GM12878 (cell line): ENCODE measurements around the gene RGSL1.

Experiments
- CHD4 ChIP-seq: fragments of 200-600 bp; sonication (generic); IDR thresholded peaks from 2 replicates; pipeline ENCODE4 v1.6.1; 2016; ENCODE audit warnings: mild to moderate bottlenecking
- CREB1 ChIP-seq: IDR thresholded peaks from 2 replicates; pipeline ENCODE4 v1.6.1; 2012; ENCODE audit warnings: low read depth, mild to moderate bottlenecking, inconsistent platforms
- CTCF ChIP-seq, 3 experiments: IDR thresholded peaks in 2 of 3; conservative IDR thresholded peaks in 1 of 3; 2 replicates each; pipeline ENCODE4 v1.5.1; 2011; ENCODE audit warnings: low read depth in 3 of 3, low read length in 3 of 3, mild to moderate bottlenecking in 3 of 3, control low read depth in 2 of 3, moderate library complexity in 2 of 3, inconsistent platforms in 1 of 3, mixed read lengths in 1 of 3; ENCODE audit not compliant: control insufficient read depth in 2 of 3, insufficient read depth in 1 of 3; ENCODE audit errors: extremely low read depth in 1 of 3
- ELK1 ChIP-seq: IDR thresholded peaks from 2 replicates; pipeline ENCODE4 v1.6.1; 2012; ENCODE audit warnings: low read depth, low read length, improper control_type of control experiment
- NR2C2 ChIP-seq: IDR thresholded peaks from 2 replicates; pipeline ENCODE4 v1.6.1; 2011; ENCODE audit warnings: borderline replicate concordance, low read depth; ENCODE audit not compliant: control insufficient read depth, insufficient read length
- PKNOX1 ChIP-seq: fragments of 450-650 bp; IDR thresholded peaks from 2 replicates; pipeline ENCODE4 v1.6.1; 2016; ENCODE audit warnings: mild to moderate bottlenecking
- POLR2AphosphoS2 ChIP-seq: IDR thresholded peaks from 2 replicates; pipeline ENCODE4 v1.6.1; 2011; ENCODE audit warnings: low read depth, mild to moderate bottlenecking, low read length, improper control_type of control experiment, moderate library complexity
- RAD21 ChIP-seq: IDR thresholded peaks from 2 replicates; pipeline ENCODE4 v1.6.1; 2011; ENCODE audit warnings: mild to moderate bottlenecking, low read depth, low read length, moderate library complexity; ENCODE audit not compliant: insufficient read depth
- SRF ChIP-seq, 2 experiments: IDR thresholded peaks; 2 replicates each; pipeline ENCODE4 v1.6.1; 2011; ENCODE audit warnings: low read depth in 2 of 2, low read length in 2 of 2, mild to moderate bottlenecking in 1 of 2, moderate library complexity in 1 of 2
- ZBED1 ChIP-seq: IDR thresholded peaks from 2 replicates; pipeline ENCODE4 v1.6.1; 2016; ENCODE audit warnings: borderline replicate concordance
- TF ChIP-seq, protein P1 (sequence below): IDR thresholded peaks from 2 replicates; pipeline ENCODE4 v1.6.1; 2011; ENCODE audit warnings: low read depth, mild to moderate bottlenecking, low read length, moderate library complexity, borderline replicate concordance; ENCODE audit errors: extremely low read depth
- TF ChIP-seq, protein P2 (sequence below): fragments of 450-650 bp; IDR thresholded peaks from 2 replicates; pipeline ENCODE4 v1.6.1; 2017; ENCODE audit warnings: mild to moderate bottlenecking

GRCh38 chr1:182457844-182458243 lies 7.9 kb downstream of the RGSL1 start:
- TF ChIP-seq POLR2AphosphoS2, result no peak
- TF ChIP-seq CTCF (IDR thresholded peaks at IDR 0.05 in 2 of 3, conservative IDR thresholded peaks at IDR 0.05 in 1 of 3; ENCODE audit: control insufficient read depth in 2 of 3, extremely low read depth in 1 of 3, insufficient read depth in 1 of 3, low read depth in 3 of 3, low read length in 3 of 3), result no peak
- TF ChIP-seq PKNOX1, result no peak
- no peak for TF ChIP-seq RAD21
- TF ChIP-seq NR2C2, result no peak
- no peak for TF ChIP-seq SRF (IDR thresholded peaks at IDR 0.05; ENCODE audit: low read depth in 2 of 2, low read length in 2 of 2)
- TF ChIP-seq, protein P1, sequence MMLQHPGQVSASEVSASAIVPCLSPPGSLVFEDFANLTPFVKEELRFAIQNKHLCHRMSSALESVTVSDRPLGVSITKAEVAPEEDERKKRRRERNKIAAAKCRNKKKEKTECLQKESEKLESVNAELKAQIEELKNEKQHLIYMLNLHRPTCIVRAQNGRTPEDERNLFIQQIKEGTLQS, result no peak
- no peak for TF ChIP-seq ZBED1
- TF ChIP-seq, protein P2, sequence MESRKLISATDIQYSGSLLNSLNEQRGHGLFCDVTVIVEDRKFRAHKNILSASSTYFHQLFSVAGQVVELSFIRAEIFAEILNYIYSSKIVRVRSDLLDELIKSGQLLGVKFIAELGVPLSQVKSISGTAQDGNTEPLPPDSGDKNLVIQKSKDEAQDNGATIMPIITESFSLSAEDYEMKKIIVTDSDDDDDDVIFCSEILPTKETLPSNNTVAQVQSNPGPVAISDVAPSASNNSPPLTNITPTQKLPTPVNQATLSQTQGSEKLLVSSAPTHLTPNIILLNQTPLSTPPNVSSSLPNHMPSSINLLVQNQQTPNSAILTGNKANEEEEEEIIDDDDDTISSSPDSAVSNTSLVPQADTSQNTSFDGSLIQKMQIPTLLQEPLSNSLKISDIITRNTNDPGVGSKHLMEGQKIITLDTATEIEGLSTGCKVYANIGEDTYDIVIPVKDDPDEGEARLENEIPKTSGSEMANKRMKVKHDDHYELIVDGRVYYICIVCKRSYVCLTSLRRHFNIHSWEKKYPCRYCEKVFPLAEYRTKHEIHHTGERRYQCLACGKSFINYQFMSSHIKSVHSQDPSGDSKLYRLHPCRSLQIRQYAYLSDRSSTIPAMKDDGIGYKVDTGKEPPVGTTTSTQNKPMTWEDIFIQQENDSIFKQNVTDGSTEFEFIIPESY, result no peak
- no peak for TF ChIP-seq ELK1
- no peak for TF ChIP-seq CREB1
- no peak for TF ChIP-seq CHD4
